ENCODE measurements around the gene TCFL5. TPM values are rescaled to one million over a fixed set of nuclear protein-coding genes. Genes with fewer than 3 reads are reported as not detected.

Gene TCFL5
- total and polyA plus RNA-seq, 3 donors from 2014 or later: 66.4 to 184 (median 85.3) TPM

GRCh38 chr20:62823688-62824475, 37.7 kb downstream of the TCFL5 start:
- intact Hi-C loops (cut with DNase I; ENCODE audit: low total_unique reads): no loop called here
- DNase-seq: no peak
- Histone ChIP-seq H3K4me1 (peaks cover 8% of the 10 kb centered on the region), H3K27ac (no peak overlapping the region), H3K27me3 (no peaks in the 10 kb centered on the region), H3K36me3 (ENCODE audit: low read depth, missing control alignments) (no peaks in the 10 kb centered on the region), H3K4me3 (no peak overlapping the region), H3K9me3 (no peaks in the 10 kb centered on the region)
- TF ChIP-seq POLR2A (IDR thresholded peaks at IDR 0.05) (no peak), CTCF (IDR thresholded peaks at IDR 0.05) (no peak)
- 80 to 91% methylated on average over 1 to 35 of the region's 38 CpGs for WGBS, 2 donors

- Histone ChIP-seq H3K9me3 (no peaks in the 10 kb centered on the region), H3K4me3 (no peak overlapping the region), H3K27me3 (no peaks in the 10 kb centered on the region), H3K36me3 (ENCODE audit: low read depth, missing control alignments) (no peaks in the 10 kb centered on the region), H3K27ac (no peak overlapping the region), H3K4me1 (peaks cover 17% of the 10 kb centered on the region)
- TF ChIP-seq CTCF (IDR thresholded peaks at IDR 0.05) (no peak), POLR2A (IDR thresholded peaks at IDR 0.05) (no peak)
- intact Hi-C loops (cut with DNase I; ENCODE audit: low total_unique reads): no loop called here
- no peak for DNase-seq
- WGBS, 2 donors: 88 to 92% methylated on average over 19 to 24 of the region's 24 CpGs
Observed at GRCh38 chr20:62822788-62823651, 38.6 kb downstream of the TCFL5 start.

- H3K27me3 ChIP-seq: no peaks in the 10 kb centered on the region
- intact Hi-C loops (cut with DNase I; ENCODE audit: low total_unique reads): no loop called here
- peaks cover 20% of the 10 kb centered on the region for H3K4me1 ChIP-seq
- TF ChIP-seq CTCF (IDR thresholded peaks at IDR 0.05): no peak
- TF ChIP-seq POLR2A (IDR thresholded peaks at IDR 0.05): no peak
- H3K9me3 ChIP-seq: no peaks in the 10 kb centered on the region
- DNase-seq: no peak
- no peak overlapping the region for H3K27ac ChIP-seq
- no peak overlapping the region for H3K4me3 ChIP-seq
- WGBS, 2 donors: 90% methylated on average over 7 of the region's 7 CpGs; no CpG with 5 or more reads in 1 of the 2 donors
- H3K36me3 ChIP-seq (ENCODE audit: low read depth, missing control alignments): no peaks in the 10 kb centered on the region
Observed at GRCh38 chr20:62822239-62822787, 39.3 kb downstream of the TCFL5 start.

GRCh38 chr20:62821726-62822210, 39.9 kb downstream of the TCFL5 start:
- intact Hi-C loops (cut with DNase I; ENCODE audit: low total_unique reads): no loop called here
- DNase-seq: no peak
- Histone ChIP-seq H3K4me1 (peaks cover 20% of the 10 kb centered on the region), H3K27ac (no peak overlapping the region), H3K36me3 (ENCODE audit: low read depth, missing control alignments) (no peaks in the 10 kb centered on the region), H3K4me3 (no peak overlapping the region), H3K27me3 (no peaks in the 10 kb centered on the region), H3K9me3 (no peaks in the 10 kb centered on the region)
- WGBS, 2 donors: 90 to 91% methylated on average over 2 to 12 of the region's 12 CpGs
- TF ChIP-seq POLR2A (IDR thresholded peaks at IDR 0.05): no peak
- no peak for TF ChIP-seq CTCF (IDR thresholded peaks at IDR 0.05)
